GM12875 (cell line): ENCODE data around the gene IGFBP3.

Source experiments
- H3K4me3 ChIP-seq: one replicate; pipeline ENCODE4 v1.5.1; 2011; ENCODE audit warnings: low read depth, low read length, control low read depth
- TF ChIP-seq, protein P1 (sequence below): IDR thresholded peaks from 2 replicates; pipeline ENCODE4 v1.5.1; 2011; ENCODE audit warnings: low read depth, mild to moderate bottlenecking, control low read depth, inconsistent platforms, low read length, moderate library complexity, borderline replicate concordance; ENCODE audit not compliant: insufficient read depth

The IGFBP3 gene

DNA sequence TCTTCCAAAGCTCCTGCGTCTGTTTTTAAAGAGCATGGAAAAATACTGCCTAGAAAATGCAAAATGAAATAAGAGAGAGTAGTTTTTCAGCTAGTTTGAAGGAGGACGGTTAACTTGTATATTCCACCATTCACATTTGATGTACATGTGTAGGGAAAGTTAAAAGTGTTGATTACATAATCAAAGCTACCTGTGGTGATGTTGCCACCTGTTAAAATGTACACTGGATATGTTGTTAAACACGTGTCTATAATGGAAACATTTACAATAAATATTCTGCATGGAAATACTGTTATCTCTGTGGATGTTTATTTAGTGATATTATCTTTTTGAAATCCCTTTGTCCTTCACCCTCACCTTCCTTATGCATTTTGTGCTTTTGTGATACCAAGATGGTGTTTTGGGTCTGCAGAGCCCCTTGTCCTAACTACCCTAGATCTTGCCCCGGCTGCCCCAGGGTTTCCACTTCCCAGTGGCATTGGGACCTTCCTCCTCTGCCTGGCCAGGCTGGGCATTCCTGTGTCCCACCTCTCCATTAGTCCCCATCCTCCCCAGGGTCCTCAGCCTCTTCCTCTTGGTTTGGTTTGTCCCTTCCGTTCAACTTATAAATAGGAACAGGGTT is 27.6 kb downstream of the IGFBP3 start:
- TF ChIP-seq, protein P1, sequence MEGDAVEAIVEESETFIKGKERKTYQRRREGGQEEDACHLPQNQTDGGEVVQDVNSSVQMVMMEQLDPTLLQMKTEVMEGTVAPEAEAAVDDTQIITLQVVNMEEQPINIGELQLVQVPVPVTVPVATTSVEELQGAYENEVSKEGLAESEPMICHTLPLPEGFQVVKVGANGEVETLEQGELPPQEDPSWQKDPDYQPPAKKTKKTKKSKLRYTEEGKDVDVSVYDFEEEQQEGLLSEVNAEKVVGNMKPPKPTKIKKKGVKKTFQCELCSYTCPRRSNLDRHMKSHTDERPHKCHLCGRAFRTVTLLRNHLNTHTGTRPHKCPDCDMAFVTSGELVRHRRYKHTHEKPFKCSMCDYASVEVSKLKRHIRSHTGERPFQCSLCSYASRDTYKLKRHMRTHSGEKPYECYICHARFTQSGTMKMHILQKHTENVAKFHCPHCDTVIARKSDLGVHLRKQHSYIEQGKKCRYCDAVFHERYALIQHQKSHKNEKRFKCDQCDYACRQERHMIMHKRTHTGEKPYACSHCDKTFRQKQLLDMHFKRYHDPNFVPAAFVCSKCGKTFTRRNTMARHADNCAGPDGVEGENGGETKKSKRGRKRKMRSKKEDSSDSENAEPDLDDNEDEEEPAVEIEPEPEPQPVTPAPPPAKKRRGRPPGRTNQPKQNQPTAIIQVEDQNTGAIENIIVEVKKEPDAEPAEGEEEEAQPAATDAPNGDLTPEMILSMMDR = no peak

DNA sequence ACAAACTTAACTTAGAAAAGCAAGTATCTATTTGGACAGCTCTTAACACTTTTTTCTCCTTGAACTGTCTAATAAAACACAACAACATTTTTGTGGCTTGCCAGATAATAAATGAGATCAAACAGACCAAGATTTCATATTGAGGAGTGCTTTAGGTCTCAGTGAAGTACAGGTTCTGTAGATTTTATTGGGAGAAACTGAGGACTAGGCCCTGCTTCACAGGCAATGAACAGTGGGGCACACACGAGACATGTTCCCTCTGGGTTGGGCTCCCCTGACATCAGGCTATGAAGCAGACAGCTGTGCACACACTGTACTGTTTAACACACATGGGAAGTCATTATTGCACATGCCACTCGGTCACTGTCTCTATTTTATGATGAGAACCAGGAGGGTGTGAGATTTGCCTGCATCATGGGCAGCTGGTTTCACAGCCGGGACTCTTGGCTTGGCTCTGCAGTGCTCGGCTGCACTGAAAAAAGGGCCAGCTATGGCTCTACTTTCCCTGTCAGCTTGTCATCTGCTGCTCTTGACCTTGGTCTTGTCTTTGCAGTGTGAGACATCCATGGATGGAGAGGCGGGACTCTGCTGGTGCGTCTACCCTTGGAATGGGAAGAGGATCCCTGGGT is 28.6 kb downstream of the IGFBP3 start:
- H3K4me3 ChIP-seq = no peak overlapping the region
- TF ChIP-seq, protein P1 = no peak

More for the DNA sequence above, 27.6 kb downstream of the IGFBP3 start:
- H3K4me3 ChIP-seq = no peak overlapping the region

DNA sequence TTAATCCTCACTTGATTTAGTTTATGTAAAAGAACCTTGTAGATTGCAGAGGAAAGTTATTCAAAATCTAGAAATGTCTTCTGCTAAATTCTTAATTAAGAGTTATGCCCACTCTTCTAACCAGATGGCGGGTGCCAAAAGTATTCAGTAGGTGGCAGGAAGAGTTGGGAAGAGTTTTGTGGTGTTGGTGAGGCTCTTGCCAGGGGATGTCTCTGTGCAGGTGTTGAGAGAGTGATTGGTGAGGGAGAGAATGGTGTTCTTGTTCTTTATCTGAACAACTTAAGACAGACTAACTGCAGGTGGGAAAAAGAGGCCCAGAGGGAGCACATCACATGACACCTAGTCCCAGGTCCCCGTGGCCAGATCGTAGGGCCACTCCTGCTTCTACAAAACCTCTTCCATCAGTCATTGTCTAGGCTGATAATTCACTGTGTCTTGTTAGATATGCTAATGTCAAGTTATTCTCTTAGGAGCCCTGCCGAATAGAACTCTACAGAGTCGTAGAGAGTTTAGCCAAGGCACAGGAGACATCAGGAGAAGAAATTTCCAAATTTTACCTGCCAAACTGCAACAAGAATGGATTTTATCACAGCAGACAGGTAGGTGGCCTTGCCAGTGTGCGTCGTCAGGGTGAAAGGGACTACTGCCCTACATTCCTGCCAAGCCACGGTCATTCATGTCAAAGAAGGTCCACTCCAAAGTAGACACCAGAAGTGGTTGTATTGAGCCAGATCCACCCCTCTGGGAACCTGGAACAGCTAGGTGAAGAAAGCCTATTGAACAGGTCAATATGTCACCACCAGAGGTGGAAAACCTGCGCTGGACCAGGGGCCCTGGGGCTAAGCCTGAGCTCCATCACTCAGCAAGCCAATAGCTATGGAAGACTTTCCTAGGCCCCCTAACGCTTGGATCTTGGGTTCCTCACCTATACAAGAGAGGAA is 29.3 kb downstream of the IGFBP3 start:
- no peak overlapping the region for H3K4me3 ChIP-seq
- TF ChIP-seq, protein P1 = no peak

DNA sequence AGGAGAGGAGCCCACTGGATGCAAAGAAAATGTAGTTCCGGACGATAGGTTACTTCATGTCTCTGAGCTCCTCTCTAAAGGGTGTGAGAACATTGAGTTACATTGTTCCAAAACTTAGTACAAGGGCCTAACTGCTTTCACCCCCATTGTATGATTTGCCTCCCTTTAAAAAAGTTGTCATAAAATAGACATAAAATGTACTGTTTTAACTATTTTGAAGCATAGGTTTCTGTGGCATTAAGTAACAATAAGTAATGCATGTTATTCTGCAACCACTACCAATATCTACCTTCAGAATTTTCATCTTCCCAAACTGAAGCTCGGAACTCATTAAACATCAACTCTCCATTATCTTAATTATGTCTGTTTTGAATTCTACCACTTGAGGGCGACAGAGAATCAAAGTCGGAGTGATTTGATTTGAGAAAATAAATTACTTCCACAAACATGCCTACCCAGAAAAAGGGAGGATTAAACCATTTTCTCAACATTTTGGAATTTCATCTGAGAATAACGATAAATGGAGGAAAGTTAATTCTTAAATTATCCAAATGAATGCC is 30.1 kb downstream of the IGFBP3 start:
- no peak overlapping the region for H3K4me3 ChIP-seq
- TF ChIP-seq, protein P1 = peak; percentile 33; the same call in 1 of the 2 replicates

DNA sequence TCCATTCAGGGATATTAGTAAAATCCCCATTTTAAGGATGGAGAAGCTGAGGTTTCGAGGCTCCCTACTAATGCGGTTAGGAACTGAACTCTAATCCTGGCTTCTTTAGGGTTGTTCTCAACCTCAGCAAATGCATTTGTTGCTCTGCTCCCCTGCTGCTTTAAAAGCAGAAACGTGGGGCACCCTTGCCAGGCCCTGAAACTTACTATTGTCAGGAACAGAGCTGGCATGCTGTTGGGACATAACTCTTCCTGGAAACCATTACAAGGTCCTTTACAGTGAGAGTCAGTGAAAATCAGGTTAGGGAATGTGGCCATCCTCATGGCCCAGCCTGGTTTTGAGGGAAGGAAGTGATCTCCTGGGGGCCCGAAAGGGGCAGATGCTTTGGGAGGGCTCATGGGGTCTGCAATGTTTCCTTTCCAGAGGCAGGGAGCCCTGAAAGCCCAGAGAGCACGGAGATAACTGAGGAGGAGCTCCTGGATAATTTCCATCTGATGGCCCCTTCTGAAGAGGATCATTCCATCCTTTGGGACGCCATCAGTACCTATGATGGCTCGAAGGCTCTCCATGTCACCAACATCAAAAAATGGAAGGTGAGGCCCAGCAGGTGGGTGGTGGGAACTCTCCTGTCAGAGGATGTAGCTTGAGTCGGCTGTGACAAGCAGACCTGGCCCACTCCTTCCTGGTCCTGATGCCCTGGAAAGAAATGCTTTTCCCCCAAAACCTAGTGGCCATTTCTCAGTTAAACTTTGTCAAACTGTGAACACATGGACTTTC is 30.8 kb downstream of the IGFBP3 start:
- TF ChIP-seq, protein P1 = no peak
- H3K4me3 ChIP-seq = no peak overlapping the region

DNA sequence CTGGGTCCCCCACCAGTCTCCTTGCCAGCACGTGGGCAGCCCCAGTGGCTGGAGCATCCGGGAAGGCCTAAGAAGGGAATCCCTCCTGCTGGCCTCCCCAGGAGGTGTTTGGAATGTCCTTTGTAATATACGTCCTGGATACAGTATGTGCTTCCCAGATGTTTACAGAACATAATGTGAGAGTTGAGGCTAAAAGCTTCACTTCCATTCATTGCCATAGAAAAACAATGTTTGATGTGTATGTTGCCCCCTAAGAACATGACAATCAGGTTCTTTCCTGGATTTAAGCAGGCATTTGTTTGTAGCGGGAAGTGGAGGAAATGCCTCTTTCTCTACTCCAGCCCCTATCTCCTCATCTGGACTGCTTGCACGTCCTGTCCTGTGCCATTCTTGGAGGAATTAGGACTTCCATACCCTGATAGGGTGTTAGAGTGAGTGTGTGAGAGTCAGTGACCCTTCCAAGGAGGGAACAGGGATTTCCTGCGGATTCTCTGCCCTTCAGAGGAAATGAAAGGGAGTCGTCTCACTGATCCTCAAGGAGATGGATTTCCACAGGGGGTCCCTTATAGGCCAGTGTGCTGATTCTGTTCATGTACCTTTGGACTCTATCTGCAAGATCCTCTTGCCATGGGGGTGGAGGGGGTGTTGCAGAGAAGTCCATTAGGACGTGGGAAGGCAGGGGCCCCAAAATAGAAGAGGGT is 31.6 kb downstream of the IGFBP3 start:
- H3K4me3 ChIP-seq = no peak overlapping the region
- TF ChIP-seq, protein P1 = no peak
